Endothelial cell of umbilical vein (primary cell): Measurements from ENCODE around the gene RBSN.

Experiments
- CTCF ChIP-seq, 2 donors: IDR thresholded peaks; 1 replicate in 1 of 2; 2 replicates in 1 of 2; pipeline ENCODE4 v1.5.1; 2011; ENCODE audit warnings: low read length in 2 of 2, mild to moderate bottlenecking in 2 of 2, moderate library complexity in 2 of 2, control low read depth in 1 of 2, inconsistent platforms in 1 of 2, low read depth in 1 of 2; ENCODE audit not compliant: insufficient read depth in 1 of 2; ENCODE audit errors: extremely low read depth in 1 of 2
- GATA2 ChIP-seq: IDR thresholded peaks from 2 replicates; pipeline ENCODE4 v1.7.0; 2011; ENCODE audit warnings: low read depth, mild to moderate bottlenecking, moderate library complexity, mixed read lengths, low read length; ENCODE audit not compliant: insufficient read length, insufficient read depth
- POLR2A ChIP-seq: IDR thresholded peaks from 2 replicates; pipeline ENCODE4 v1.6.1; 2012; ENCODE audit warnings: low read depth, mild to moderate bottlenecking, control low read depth, low read length

GRCh38 chr3:15091575-15091974 is 7.4 kb downstream of the RBSN start:
- TF ChIP-seq CTCF (IDR thresholded peaks at IDR 0.05; ENCODE audit: extremely low read depth in 1 of 2, insufficient read depth in 1 of 2, low read depth in 1 of 2, low read length in 2 of 2) (no peak), POLR2A (no peak), GATA2 (no peak)
